K562 (cell line): ENCODE results near the gene SRGAP2B.
"Not testable (repeated sequence)": the region's sequence is repeated elsewhere in the genome, so short reads cannot be mapped to it uniquely, and the experiment has no call there.

ENCODE experiments used
- CEBPB ChIP-seq: fragments of 450-650 bp; IDR thresholded peaks from 2 replicates; pipeline ENCODE4 v1.6.1; 2016; ENCODE audit warnings: missing genetic modification characterization, missing compliant biosample characterization
- MECOM ChIP-seq: fragments of 250-450 bp; sonication (Bioruptor Pico); IDR thresholded peaks from 2 replicates; pipeline ENCODE4 v1.8.0; 2022; ENCODE audit warnings: inconsistent platforms
- MXI1 ChIP-seq: IDR thresholded peaks from 2 replicates; pipeline ENCODE4 v1.6.1; 2011; ENCODE audit warnings: low read depth, mild to moderate bottlenecking, improper control_type of control experiment, low read length
- TBP ChIP-seq: optimal IDR thresholded peaks from 2 replicates; pipeline ENCODE3; 2011; ENCODE audit warnings: low read depth, low read length, improper control_type of control experiment
- ZNF121 ChIP-seq: sonication (generic); formaldehyde crosslinking; conservative IDR thresholded peaks from 2 replicates; pipeline ENCODE4 v1.8.0; 2022; ENCODE audit warnings: missing genetic modification reagents
- ZNF134 ChIP-seq: fragments of 250-450 bp; sonication (Bioruptor Pico); conservative IDR thresholded peaks from 2 replicates; pipeline ENCODE4 v1.4.0; 2020
- ZNF253 ChIP-seq: fragments of 250-450 bp; sonication (Bioruptor Pico); conservative IDR thresholded peaks from 2 replicates; pipeline ENCODE4 v1.6.1; 2021; ENCODE audit warnings: mild to moderate bottlenecking
- TF ChIP-seq, protein P1 (sequence below): fragments of 150-350 bp; conservative IDR thresholded peaks from 2 replicates; pipeline ENCODE4 v1.6.1; 2014; ENCODE audit warnings: low read length

DNA sequence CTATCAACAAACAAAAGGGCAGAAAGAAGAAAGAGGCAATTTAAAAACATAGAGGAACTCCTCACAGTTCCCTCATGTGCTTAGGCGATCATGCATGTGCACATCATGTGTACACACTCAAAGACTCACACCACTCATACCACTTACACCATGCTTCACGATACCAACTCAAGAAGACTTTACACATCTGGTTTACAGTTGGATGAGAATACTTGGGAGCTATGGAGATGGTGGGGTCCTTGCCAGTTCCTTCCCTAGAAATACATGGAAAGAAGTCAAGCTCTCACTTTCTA lies 96.2 kb downstream of the SRGAP2B start:
- not testable (repeated sequence) for TF ChIP-seq MXI1; ZNF253 (CRISPR knock-in tag); ZNF134 (CRISPR knock-in tag); MECOM (CRISPR knock-in tag); CEBPB; ZNF121 (CRISPR knock-in tag); TBP
- TF ChIP-seq, protein P1, sequence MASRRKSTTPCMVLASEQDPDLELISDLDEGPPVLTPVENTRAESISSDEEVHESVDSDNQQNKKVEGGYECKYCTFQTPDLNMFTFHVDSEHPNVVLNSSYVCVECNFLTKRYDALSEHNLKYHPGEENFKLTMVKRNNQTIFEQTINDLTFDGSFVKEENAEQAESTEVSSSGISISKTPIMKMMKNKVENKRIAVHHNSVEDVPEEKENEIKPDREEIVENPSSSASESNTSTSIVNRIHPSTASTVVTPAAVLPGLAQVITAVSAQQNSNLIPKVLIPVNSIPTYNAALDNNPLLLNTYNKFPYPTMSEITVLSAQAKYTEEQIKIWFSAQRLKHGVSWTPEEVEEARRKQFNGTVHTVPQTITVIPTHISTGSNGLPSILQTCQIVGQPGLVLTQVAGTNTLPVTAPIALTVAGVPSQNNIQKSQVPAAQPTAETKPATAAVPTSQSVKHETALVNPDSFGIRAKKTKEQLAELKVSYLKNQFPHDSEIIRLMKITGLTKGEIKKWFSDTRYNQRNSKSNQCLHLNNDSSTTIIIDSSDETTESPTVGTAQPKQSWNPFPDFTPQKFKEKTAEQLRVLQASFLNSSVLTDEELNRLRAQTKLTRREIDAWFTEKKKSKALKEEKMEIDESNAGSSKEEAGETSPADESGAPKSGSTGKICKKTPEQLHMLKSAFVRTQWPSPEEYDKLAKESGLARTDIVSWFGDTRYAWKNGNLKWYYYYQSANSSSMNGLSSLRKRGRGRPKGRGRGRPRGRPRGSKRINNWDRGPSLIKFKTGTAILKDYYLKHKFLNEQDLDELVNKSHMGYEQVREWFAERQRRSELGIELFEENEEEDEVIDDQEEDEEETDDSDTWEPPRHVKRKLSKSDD: not testable (repeated sequence)
